HG03439 (cell line): ENCODE data around the gene QSOX1.

Experiments
- ATAC-seq: cut with Tn5 transposase; IDR thresholded peaks from one replicate; pipeline ENCODE4 v1.9.1; 2021; ENCODE audit warnings: mild to moderate bottlenecking, moderate library complexity; ENCODE audit not compliant: unreplicated experiment

QSOX1 gene

GRCh38 chr1:180150982-180151381 lies 3.7 kb upstream of the QSOX1 start:
- ATAC-seq, result no peak

- no peak for ATAC-seq
Measured at GRCh38 chr1:180151508-180151907, 3.2 kb upstream of the QSOX1 start.

GRCh38 chr1:180152588-180152987 lies 2.1 kb upstream of the QSOX1 start:
- no peak for ATAC-seq

- ATAC-seq, result no peak
Measured at GRCh38 chr1:180153032-180153431, 1.6 kb upstream of the QSOX1 start.

- no peak for ATAC-seq
Measured at GRCh38 chr1:180154003-180154324, 705 bp upstream of the QSOX1 start.

GRCh38 chr1:180155182-180155682 lies 563 bp downstream of the QSOX1 start:
- ATAC-seq, result no peak

GRCh38 chr1:180156201-180156600 lies 1.5 kb downstream of the QSOX1 start:
- ATAC-seq, result no peak

GRCh38 chr1:180156631-180157091 lies 2.0 kb downstream of the QSOX1 start:
- ATAC-seq, result no peak

GRCh38 chr1:180157108-180157507 lies 2.4 kb downstream of the QSOX1 start:
- no peak for ATAC-seq

- ATAC-seq, result no peak
Measured at GRCh38 chr1:180157576-180158057, 2.9 kb downstream of the QSOX1 start.

GRCh38 chr1:180158149-180159147 lies 3.8 kb downstream of the QSOX1 start:
- ATAC-seq, result no peak

- no peak for ATAC-seq
Measured at GRCh38 chr1:180160357-180160756, 5.7 kb downstream of the QSOX1 start.

- no peak for ATAC-seq
Measured at GRCh38 chr1:180163041-180163440, 8.4 kb downstream of the QSOX1 start.

- ATAC-seq, result no peak
Measured at GRCh38 chr1:180165096-180165495, 10.4 kb downstream of the QSOX1 start.

GRCh38 chr1:180165509-180166435 lies 11.1 kb downstream of the QSOX1 start:
- no peak for ATAC-seq

- ATAC-seq, result no peak
Measured at GRCh38 chr1:180166436-180166800, 11.7 kb downstream of the QSOX1 start.

- no peak for ATAC-seq
Measured at GRCh38 chr1:180167021-180167701, 12.5 kb downstream of the QSOX1 start.

- no peak for ATAC-seq
Measured at GRCh38 chr1:180167721-180168467, 13.2 kb downstream of the QSOX1 start.

GRCh38 chr1:180168786-180169639 lies 14.3 kb downstream of the QSOX1 start:
- no peak for ATAC-seq
